ENCODE results near the gene PARVB.

- TF ChIP-seq POLR2A (IDR thresholded peaks at IDR 0.05; ENCODE audit: low read length): no peak
- TF ChIP-seq GATA1 (IDR thresholded peaks at IDR 0.05; ENCODE audit: low read depth, low read length): no peak
These were observed 58.7 kb downstream of the PARVB start for GRCh38 chr22:44082801-44083200.

Data from erythroblast (primary cell).